CD4-positive, alpha-beta T cell treated with Interleukin-21 for 1 hour (primary cell): ENCODE results near the gene TMEM207.
"Not testable (repeated sequence)": the region's sequence is repeated elsewhere in the genome, so short reads cannot be mapped to it uniquely, and the experiment has no call there.

Source experiments
- DNase-seq: peaks from one replicate; pipeline ENCODE4 v3.0.0-alpha.2; 2020

TMEM207 gene

DNA sequence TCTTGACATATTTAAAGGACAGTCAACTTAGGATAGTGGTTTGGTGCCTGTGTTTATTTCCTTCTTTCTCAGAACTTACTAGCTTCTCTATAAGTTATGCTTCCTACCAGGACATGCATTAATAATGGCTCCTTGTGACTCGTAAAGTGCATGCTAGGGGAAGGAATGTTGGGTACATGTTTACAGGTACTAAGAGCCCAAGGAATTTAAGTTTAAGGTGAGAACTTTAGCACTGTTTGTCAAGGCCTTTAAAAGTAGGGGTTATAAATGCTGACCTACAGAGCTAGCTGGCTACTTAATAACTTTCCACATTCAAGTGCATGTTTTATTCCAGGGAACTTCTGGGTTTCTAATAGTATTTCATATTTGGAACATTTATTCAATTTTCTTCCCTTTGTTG, at the start of gene TMEM207:
TSS of gene TMEM207 (minus strand) at position 101 of the 400 bp plus-strand sequence. CDS start at position 9, 92 bp downstream.
- no peak for DNase-seq

DNA sequence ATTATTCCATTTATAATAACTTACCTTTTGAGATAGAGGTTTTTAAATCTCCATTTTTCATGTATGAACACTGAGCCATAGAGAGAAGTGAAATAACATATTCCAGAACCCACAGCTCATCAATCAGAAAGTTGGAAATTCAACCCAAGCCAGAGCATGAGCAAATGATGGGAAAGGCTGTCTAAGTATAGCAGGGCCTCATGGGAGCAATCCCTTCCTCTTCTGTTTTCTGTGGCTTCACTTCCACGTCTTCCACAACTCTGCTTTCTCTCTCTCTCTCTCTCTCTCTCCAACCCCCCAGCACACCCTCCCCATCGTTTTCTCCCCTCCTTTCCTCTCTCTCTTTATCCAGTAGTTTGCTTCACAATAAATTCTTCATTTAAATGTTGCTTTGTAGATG, 49.4 kb upstream of the TMEM207 start:
- no peak for DNase-seq

DNA sequence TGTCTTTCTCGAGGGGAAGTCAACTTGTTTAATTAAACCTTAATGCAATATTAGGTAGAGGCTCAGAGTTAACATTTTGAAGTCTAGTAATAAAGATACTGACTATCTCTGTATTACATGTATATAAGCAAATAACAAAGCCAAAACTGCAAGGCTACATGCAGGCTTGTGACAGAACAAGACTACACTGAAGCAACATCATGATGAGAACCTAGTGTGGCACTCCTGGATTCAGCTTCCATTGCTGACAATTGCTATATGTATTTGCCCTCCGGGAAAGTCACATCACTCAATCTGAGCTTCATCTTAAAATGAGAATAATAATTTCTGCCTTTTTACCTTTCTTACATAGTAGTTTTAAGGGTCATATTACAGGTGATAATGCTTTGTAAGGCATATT, 48.6 kb upstream of the TMEM207 start:
- no peak for DNase-seq

DNA sequence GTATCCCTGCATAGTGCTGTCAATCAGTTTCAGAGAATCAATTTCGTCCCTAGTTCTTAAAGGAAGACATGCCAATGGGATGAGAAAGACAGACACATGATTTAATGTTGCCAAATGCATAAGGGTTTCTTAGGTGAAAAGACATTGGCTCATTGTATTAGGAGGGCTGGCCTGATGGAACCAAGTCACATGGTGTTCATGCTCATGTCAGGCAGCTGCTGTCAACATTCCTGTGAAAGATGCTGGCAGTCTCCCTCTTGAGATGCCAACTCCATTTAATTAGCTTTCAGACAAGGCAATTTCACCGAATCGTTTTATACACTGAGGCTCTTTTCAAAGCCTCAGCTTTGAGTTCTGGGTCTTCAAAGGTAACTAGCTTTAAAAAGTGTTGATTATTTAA, 48.1 kb upstream of the TMEM207 start:
- no peak for DNase-seq

DNA sequence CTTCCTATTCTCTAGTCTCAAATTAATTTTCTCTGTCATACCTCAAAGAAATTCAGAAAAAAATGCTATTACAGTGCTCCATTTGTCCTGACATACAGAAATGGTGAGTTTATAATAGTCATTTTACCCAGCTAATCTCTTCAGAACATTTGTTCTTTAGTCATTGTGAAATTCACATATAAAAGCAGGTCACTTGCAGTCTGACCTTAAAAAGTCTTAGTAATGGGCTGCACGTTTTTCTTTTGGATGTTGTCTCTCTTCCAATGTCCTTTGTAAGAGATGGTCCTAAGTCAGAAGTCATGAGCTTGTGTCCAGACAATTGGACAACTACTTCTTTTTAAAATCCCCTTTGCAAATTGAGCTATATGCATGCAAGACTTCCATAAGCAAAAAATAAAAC, 47.2 kb upstream of the TMEM207 start:
- DNase-seq: no peak

DNA sequence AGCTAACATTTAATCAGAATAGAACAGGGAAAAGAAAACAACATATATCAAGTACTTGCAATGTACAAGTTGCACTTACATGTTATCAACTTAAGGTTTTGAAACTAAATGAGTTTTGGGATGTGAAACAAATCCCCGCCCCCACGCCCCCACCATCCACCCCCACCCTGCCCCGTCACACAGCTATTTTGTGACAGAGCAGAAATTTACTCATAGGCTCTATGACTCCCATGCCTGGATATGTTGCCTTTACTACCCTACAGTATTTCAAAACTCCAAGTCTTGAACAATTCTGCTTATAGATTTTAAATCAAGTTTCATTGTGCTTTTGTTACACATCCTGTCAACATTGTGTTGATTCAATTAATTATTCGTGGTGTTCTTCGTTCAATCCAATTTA, 46.1 kb upstream of the TMEM207 start:
- DNase-seq: no peak

DNA sequence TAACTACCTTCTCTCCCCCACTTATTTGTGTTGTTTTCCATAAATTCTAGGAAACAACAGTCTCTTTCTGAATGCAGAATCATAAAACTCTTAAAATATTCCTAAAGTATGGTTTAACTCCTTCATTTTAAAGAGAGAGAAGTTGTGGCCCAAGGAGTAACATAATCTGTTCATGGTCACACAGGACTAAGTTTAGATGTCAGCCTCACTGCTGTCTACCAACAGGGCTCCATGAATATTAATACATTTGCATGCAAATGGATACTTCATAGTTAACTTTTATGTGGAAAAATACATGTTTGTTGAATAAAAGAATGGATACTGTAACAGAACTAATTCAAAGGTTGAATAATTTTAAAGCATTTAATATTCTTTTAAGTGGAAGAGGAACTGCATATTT, 45.7 kb upstream of the TMEM207 start:
- DNase-seq: no peak

DNA sequence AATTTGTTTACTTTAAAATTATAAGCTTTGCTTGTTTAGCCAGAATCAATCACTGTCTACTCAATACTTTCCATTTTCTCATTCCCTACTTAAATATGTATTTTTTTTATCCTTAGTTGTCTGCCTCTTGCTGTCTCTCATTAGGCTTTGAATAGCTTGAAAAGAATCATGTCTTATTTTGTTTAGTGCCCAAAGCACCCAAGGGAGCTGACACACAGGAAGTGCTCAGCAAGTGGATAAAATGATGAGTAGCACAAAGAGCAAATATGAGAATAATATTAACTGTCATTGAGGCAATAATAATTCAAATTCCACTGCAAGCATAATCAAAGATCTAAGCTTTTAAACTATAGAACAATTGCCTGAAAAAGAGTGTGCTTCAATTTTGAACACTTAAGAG, 45.2 kb upstream of the TMEM207 start:
- DNase-seq: no peak

DNA sequence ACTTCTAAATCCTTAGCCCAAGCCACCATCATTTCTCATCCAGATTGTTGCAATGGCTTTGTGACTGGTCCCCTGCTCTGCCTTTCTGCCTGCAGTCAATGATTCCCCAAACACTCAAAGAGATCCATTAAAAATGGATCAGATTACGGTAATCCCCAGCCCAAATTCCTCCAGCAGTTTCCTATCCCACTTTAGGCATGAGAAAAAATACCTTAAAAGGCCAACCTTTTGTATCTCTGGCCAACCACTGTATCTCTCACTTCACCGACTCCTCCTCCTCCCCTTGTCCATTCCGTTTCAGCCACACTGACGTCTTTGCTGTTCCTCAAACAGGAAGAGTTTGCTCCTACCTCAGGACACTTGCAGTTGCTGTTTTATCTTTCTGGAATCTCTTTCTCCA, 43.3 kb upstream of the TMEM207 start:
- no peak for DNase-seq

DNA sequence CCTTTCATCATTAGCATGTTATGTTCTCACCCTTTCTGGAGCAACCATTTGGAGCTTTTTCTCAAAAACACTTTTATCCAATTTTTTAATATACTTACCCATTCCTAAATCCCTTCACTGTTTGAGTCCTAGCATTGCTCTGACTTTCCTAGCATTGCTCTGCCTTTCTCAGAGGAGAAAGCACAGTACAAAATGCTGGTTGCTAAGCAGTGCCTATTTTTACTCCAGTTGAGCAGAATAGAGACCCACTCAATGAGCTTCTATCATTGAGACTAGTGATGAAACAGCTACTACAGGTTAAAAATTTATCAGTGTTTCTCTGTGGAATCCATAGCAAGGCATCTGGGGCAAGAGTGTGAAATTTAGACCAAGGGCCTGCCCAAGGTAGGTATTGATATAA, 42.4 kb upstream of the TMEM207 start:
- DNase-seq: no peak

DNA sequence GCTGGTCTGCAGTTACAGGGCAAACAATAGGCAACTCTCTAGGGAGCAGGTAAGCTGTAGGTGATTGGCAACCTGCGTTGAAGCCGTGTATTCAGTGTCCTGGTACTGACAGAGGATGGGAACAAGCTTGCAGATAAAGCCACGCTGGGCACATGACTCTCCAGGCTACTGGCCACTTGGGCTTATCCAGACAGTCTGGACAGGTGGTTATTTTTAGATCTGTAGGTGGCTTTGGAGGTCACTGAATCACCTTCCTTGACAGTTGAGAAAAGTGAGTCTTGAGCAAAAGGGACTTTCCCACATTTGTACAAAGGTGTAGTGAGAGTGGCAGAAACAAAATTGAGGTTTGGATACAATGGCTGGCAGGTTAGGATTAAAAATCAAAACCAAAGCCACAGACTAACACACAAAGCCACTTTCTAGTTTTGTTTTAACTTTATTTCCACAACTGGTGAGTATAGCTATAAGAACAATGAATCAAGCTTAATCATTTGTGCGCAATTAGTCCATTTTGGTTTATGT, 41.9 kb upstream of the TMEM207 start:
- no peak for DNase-seq

DNA sequence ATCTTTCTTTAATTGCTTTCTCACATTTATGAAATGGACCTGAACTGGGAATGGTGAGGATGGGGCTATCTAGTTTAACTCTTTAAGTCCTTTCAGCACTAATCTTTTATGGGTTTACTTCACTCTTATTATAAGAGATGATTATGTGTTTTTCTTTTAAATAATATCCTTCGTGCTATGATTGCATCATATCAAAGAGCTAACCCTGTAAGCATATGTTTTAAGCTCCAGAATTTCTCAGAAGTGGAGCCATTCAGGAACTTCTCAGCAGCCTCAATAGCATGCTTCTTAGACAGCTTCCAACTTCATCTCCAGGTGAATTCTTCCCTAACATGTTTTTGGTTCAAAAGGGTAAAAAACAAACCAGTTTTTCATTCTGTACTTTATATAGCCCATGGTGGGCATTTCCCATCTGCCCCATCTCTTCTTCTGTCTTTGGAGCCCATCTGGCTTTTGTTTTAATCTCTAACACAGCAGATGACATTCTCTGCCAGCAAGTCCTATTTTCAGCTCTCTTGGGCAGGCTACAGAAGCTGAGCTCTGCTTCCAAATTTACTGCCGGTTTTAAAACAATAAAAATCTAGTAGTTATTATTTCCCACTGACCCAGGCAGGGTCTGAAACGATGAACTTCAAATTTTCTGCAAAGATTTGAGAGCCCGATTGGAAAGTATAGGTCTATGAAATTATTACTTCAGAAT, 37.4 kb upstream of the TMEM207 start:
- no peak for DNase-seq

DNA sequence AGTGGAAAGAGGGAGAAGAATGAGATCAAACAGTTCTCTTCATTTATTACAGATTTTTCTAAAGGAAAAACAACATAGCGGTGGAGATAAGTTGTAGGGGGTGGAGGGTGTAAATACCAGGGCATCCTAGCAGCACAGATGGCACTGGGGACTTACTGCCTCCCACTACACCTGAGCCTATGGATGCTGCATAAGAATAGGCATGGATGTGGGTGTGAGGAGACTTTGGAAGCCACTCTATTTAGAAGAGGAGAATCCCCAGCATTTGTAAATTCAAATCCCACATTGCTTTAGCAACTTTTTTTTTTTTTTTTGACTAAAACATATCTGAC, 36.8 kb upstream of the TMEM207 start:
- no peak for DNase-seq

DNA sequence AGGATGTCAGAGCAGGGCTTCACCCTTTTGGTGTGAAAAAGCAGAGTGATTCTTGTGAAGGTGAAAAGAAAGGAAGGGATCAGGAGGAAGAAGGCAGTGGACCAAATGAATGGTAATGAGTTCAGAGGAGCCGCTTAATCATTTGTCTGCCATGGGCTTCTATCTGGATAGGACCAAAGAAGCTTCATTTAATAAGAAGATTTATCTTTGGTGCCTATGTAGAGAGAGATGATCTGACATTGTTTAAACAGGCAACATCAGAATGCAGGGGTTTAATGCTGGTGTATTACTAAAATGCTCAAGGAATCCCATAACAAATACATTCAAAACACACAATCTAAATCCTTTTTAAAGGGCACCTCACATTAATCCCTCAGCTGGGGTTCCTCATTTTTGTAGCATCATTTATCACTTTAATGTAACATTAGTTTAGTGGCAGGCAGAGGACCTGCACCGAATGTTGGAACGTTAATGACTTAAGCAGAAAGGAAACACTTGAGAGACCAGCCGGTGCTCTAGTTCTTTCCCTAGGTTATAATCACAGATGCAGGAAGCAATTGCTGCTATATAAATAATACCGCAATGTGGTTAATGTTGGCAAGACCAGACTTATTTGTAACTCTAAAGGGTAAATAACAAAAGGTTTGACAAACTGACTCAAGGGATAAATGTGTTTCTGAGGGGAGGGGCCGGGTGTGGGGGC, 36.3 kb upstream of the TMEM207 start:
- no peak for DNase-seq

DNA sequence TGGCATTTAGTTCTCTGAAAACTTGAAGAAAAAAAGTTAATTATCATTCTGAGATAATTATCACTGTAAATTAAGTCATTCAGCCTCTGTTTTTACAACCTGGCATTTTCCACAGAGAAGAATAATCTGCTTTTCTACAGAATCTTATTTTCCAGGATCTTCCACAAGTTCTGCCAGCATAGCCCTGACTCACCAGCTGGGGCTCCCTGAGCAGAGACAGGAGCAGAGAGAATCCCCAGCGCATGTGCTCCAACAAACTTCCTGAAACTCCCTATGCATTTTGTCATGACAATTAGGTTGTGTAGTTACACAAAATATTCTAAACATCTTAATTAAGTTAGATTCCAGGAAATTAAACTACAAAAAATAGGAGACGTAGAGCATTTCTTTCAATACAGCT, 32.1 kb upstream of the TMEM207 start:
- no peak for DNase-seq

DNA sequence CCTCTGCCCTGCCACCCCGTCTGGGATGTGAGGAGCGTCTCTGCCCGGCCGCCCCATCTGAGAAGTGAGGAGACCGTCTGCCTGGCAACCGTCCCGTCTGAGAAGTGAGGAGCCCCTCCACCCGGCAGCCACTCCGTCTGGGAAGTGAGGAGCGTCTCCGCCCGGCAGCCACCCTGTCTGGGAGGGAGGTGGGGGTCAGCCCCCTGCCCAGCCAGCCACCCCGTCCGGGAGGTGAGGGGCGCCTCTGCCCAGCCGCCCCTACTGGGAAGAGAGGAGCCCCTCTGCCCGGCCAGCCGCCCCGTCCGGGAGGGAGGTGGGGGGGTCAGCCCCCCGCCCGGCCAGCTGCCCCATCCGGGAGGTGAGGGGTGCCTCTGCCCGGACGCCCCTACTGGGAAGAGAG, 23.6 kb upstream of the TMEM207 start:
- not testable (repeated sequence) for DNase-seq

DNA sequence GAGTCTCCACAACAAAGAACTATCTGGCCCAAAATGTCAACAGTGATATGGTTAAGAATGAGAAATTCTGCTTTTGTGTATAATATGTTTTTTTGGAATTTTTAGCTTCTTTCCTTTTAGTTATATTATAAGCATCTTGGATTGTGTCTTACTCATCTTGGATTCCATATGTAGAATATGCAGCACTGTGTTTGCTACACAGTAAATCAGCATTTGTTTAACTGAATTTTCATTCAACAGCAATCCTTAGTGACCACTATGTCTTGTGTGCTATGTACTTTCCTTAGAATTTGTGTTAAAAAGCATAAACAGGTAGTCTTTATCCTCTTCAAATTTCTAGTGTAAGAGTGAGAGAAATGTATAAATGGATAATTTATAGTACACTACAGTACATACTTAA, 18.2 kb upstream of the TMEM207 start:
- DNase-seq: no peak

DNA sequence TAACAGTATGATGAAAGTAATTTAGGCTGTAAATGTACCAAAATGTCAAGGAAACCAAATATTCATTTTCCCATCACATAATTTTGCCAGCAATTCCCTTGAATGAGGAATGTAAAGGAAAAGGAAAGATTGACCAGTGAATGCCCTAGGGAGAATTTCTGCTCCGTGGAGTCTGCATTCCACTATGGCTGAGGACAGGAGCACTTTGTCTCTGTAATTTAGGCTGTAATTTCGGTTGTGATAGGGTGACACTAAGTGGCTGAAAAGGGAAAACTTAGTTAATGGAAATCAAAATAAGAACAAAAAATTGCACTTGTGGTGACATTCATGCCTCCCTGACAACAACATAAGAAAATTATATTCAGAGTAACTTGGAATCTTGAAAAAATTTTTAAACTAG, 8.3 kb upstream of the TMEM207 start:
- DNase-seq: no peak

DNA sequence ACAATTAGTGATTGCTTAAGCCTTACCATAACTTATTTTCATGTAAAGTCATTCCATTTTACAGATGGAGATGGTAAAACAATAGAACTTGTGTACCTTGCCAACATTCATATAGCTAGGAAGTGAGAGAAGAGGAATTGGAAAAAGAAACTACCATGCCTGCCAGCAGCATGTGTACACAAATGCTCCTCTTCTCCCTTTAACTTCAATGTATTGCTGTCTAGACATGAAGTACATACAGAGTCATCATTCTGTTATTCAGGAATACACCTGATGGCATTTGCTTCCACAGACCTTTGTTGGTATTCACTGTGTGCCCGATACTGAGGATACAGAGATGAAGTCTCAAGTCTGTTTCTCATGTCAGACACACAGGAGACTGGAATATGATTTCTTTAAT, 7.1 kb upstream of the TMEM207 start:
- no peak for DNase-seq

DNA sequence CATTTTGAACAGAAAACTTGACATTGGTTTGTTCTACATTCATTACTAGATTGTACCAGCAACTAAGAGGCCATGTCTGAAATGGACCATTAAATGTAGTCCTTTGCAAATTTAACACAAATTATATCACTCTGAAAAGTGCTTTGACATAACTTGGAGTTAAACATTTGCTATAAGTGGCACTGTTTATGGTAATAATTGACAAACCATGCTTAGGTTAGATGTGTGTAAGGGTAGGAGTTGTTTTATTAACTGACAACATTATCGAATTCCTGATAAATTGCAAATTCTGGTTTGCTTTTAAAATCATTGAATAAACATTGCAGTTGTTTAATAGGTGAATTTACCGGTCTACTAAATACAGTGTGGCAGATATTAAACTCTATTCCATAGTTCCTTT, 6.1 kb upstream of the TMEM207 start:
- no peak for DNase-seq

DNA sequence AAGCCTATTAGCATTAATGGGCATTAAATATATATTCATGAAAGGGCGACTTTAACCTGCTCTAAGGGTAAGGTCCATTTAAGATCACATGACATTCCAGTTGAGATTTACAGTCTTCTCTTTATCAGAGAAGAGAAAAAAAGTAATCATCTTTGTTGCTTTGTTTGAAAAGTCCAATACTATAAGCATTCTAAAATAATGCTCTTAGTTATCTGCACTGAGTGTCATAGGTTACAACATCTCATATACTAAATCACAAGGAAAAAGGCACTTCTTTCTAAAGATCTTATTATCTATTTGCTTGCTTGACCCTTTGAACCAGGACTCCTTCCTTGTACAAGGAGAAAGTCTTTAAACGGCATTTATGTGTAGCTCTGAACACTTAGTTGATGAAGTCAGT, 1.4 kb downstream of the TMEM207 start:
- DNase-seq: no peak

DNA sequence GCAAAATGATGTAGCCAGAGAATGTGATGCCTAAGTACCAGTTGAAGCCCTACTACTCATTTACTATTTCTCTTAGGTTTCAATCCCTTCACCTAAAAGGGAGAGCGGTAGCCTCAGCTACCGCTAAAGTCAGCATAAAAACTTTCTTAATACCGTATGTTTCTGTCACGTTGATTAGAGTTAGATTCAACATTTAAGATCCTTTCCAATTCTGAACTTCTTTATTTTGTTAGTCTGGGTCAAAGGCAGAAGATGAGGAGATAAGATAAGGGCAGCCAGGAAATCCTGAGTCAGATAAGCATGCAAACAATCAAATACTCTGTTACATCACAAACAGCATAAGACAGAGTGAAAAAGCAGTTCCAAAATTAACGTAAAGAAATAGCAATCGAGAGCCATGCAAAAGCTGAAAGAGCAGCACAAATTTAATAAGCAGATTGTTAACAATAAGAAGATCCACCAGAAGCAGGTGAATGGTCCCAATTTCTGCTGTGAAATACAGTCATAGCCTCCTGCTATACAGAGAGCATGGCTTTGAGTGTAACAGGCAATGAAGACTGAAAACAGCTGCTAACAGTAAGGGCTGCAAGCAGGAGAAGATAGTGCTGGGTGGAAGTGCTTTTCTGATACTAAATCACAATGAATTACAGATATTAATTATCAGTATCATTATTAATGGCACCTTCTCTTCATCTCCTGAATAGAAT, 3.0 kb downstream of the TMEM207 start:
- DNase-seq: no peak

DNA sequence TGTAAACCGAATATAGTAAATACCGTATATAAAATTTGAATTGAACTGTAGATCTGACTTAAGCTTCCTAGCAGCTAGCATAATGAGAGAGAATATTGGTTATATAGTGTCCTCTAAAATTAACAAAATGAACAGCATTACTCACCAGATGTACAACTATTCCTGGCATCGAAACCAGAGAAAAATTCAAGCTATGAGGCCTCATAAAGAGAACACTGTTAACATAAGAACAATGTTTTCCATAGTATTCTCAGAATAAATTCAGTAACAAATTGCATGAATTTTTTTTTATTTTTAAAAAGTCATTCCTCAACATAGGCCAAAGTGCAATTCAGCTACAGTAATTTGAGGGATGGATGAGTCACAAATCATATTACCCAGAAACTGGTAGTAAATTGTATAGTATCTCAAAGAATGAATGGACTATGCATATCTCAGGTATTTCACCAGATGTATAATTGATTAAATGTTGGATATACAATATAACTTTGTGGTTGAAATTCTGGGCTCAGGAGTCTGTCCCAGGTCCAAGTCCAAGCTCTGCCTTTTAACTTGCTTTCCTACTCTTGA, 5.0 kb downstream of the TMEM207 start:
- no peak for DNase-seq

DNA sequence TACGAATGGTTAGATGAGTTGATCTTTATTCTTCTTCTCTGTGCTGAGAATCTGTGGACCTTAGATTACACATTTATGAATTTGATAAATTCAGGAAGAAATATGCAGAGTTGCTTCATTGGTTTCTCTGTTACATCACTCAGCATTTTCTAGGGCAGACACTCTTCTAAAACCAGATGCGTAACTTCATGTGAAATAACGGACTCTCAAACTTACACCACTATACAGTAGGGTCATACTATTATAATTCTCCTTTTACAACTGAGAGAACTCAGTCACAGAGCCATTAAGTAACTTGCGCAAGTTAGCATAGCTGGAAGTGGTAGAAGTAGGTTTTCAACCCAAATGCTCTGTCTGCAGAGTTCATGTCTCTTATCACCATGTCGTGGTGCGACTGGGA, 5.7 kb downstream of the TMEM207 start:
- no peak for DNase-seq
